H1 (cell line): ENCODE measurements around the gene TRAPPC3. TPM values are rescaled to one million over a fixed set of nuclear protein-coding genes. Genes with fewer than 3 reads are reported as not detected.

Experiments
- CTCF ChIA-PET: fragments of 300-600 bp; sonication (Branson Sonifier 250); formaldehyde crosslinking; loops from one replicate; lab custom pipeline; 2021; ENCODE audit not compliant: partially characterized antibody; lab: Charles Lee
- POLR2A ChIA-PET: fragments of 300-600 bp; sonication (Branson Sonifier 250); formaldehyde crosslinking; loops from one replicate; lab custom pipeline; 2021; ENCODE audit warnings: inconsistent platforms; ENCODE audit not compliant: partially characterized antibody; lab: Charles Lee
- DNase-seq, 2 experiments: peaks; one replicate each; pipeline versions ENCODE4 v3.0.0 to v3.0.0-alpha.2; 2010 to 2022; ENCODE audit warnings: low spot score in 2 of 2, low read depth in 1 of 2, mixed read lengths in 1 of 2
- FAIRE-seq: peaks from 2 replicates; lab custom pipeline; 2011; peaks lifted over from hg19 to GRCh38; lab: Jason Lieb, UNC
- H2AFZ ChIP-seq: 2 replicates; pipeline ENCODE4 v1.8.1; 2012; ENCODE audit warnings: low read length, inconsistent platforms
- H2AK5ac ChIP-seq: 2 replicates; pipeline ENCODE4 v1.6.1; 2013; ENCODE audit warnings: low read depth, low read length
- H2BK120ac ChIP-seq: replicated peaks from 2 replicates; pipeline ENCODE3; 2013; ENCODE audit warnings: low read depth, low read length, inconsistent platforms
- H2BK12ac ChIP-seq: 2 replicates; pipeline ENCODE4 v1.6.1; 2013; ENCODE audit warnings: low read depth, low read length
- H2BK15ac ChIP-seq: 2 replicates; pipeline ENCODE4 v1.6.1; 2013; ENCODE audit warnings: low read length
- H2BK20ac ChIP-seq: 2 replicates; pipeline ENCODE4 v1.6.1; 2013; ENCODE audit warnings: low read length
- H2BK5ac ChIP-seq: 2 replicates; pipeline ENCODE4 v1.6.1; 2013; ENCODE audit warnings: low read depth, low read length
- H3K14ac ChIP-seq: 2 replicates; pipeline ENCODE4 v1.6.1; 2013; ENCODE audit warnings: inconsistent platforms; ENCODE audit not compliant: insufficient read length
- H3K18ac ChIP-seq: 2 replicates; pipeline ENCODE4 v1.6.1; 2013; ENCODE audit warnings: low read length; ENCODE audit errors: extremely low read depth
- H3K23ac ChIP-seq: 2 replicates; pipeline ENCODE4 v1.6.1; 2013; ENCODE audit warnings: inconsistent platforms; ENCODE audit not compliant: insufficient read length
- H3K23me2 ChIP-seq: 2 replicates; pipeline ENCODE4 v1.6.1; 2013; ENCODE audit warnings: low read depth, low read length
- H3K27ac ChIP-seq: 2 replicates; pipeline ENCODE4 v1.6.1; 2011; ENCODE audit warnings: low read depth, low read length, inconsistent platforms
- H3K27me3 ChIP-seq, 4 experiments: replicated peaks in 1 of 4; 1 replicate in 1 of 4; 2 replicates in 3 of 4; pipeline versions ENCODE4 v1.6.1 to v1.8.1; 2011 to 2013; ENCODE audit warnings: low read length in 3 of 4, mild to moderate bottlenecking in 3 of 4, inconsistent platforms in 2 of 4, mixed read lengths in 2 of 4, moderate library complexity in 1 of 4; ENCODE audit not compliant: control insufficient read depth in 3 of 4, insufficient read depth in 3 of 4; ENCODE audit errors: extremely low read depth in 1 of 4
- H3K36me3 ChIP-seq, 4 experiments: 2 replicates each; pipeline versions ENCODE4 v1.6.1 to v1.8.1; 2011 to 2013; ENCODE audit warnings: mild to moderate bottlenecking in 4 of 4, low read length in 3 of 4, moderate library complexity in 2 of 4, control low read depth in 1 of 4, inconsistent platforms in 1 of 4; ENCODE audit not compliant: insufficient read depth in 4 of 4, control insufficient read depth in 2 of 4
- H3K4ac ChIP-seq: replicated peaks from 2 replicates; pipeline ENCODE3; 2013; ENCODE audit warnings: low read length, low read depth, mixed read lengths, inconsistent platforms; ENCODE audit not compliant: insufficient read length
- H3K4me1 ChIP-seq, 4 experiments: replicated peaks in 1 of 4; 1 replicate in 1 of 4; 2 replicates in 3 of 4; pipeline versions ENCODE4 v1.6.1 to v1.8.1; 2011 to 2013; ENCODE audit warnings: low read length in 3 of 4, inconsistent platforms in 2 of 4, mixed read lengths in 1 of 4; ENCODE audit not compliant: insufficient read depth in 4 of 4, control insufficient read depth in 3 of 4
- H3K4me2 ChIP-seq, 2 experiments: 2 replicates each; pipeline versions ENCODE4 v1.6.1 to v1.8.1; 2011 to 2013; ENCODE audit warnings: low read depth in 2 of 2, low read length in 2 of 2, control low read depth in 1 of 2, inconsistent platforms in 1 of 2, mild to moderate bottlenecking in 1 of 2; ENCODE audit not compliant: insufficient read depth in 1 of 2
- H3K4me3 ChIP-seq, 4 experiments: fragments of 200-600, 300-600 bp in 1 of 4; sonication (generic), shearing (Covaris generic), sonication (Bioruptor Twin) in 1 of 4; 2 replicates each; pipeline versions ENCODE4 v1.5.1 to v1.8.1; 2011 to 2016; ENCODE audit warnings: low read length in 4 of 4, low read depth in 3 of 4, control low read depth in 2 of 4, inconsistent platforms in 2 of 4, mild to moderate bottlenecking in 2 of 4, mixed read lengths in 1 of 4, moderate library complexity in 1 of 4; ENCODE audit not compliant: insufficient read depth in 2 of 4; ENCODE audit errors: extremely low read depth in 1 of 4
- H3K56ac ChIP-seq: replicated peaks from 2 replicates; pipeline ENCODE3; 2013; ENCODE audit warnings: low read depth, mild to moderate bottlenecking, mixed read lengths, low read length, inconsistent platforms; ENCODE audit not compliant: insufficient read length
- H3K79me1 ChIP-seq: 2 replicates; pipeline ENCODE4 v1.6.1; 2013; ENCODE audit warnings: low read depth, low read length, control low read depth
- H3K79me2 ChIP-seq, 2 experiments: 2 replicates each; pipeline versions ENCODE4 v1.6.1 to v1.8.1; 2012 to 2013; ENCODE audit warnings: low read length in 2 of 2, mild to moderate bottlenecking in 2 of 2, inconsistent platforms in 1 of 2; ENCODE audit not compliant: insufficient read depth in 2 of 2, control insufficient read depth in 1 of 2
- H3K9ac ChIP-seq, 4 experiments: replicated peaks in 1 of 4; 1 replicate in 1 of 4; 2 replicates in 3 of 4; pipeline versions ENCODE4 v1.6.1 to v1.8.1; 2011 to 2013; ENCODE audit warnings: low read depth in 3 of 4, low read length in 3 of 4, control low read depth in 2 of 4, mild to moderate bottlenecking in 2 of 4, moderate library complexity in 2 of 4, inconsistent platforms in 1 of 4; ENCODE audit errors: extremely low read depth in 1 of 4
- H3K9me3 ChIP-seq, 2 experiments: 2 replicates each; pipeline versions ENCODE4 v1.6.1 to v1.8.1; 2012 to 2013; ENCODE audit warnings: mild to moderate bottlenecking in 2 of 2, moderate library complexity in 2 of 2, control low read depth in 1 of 2, inconsistent platforms in 1 of 2, low read depth in 1 of 2, low read length in 1 of 2, mixed read lengths in 1 of 2; ENCODE audit not compliant: insufficient read depth in 2 of 2
- H4K20me1 ChIP-seq, 2 experiments: replicated peaks in 1 of 2; 2 replicates each; pipeline versions ENCODE3 to v1.8.1; 2011 to 2013; ENCODE audit warnings: inconsistent platforms in 2 of 2, low read length in 2 of 2, mild to moderate bottlenecking in 1 of 2; ENCODE audit not compliant: insufficient read depth in 2 of 2, control insufficient read depth in 1 of 2
- H4K5ac ChIP-seq: 2 replicates; pipeline ENCODE4 v1.6.1; 2013; ENCODE audit warnings: low read length, low read depth, mixed read lengths, inconsistent platforms; ENCODE audit not compliant: insufficient read length
- H4K8ac ChIP-seq: 2 replicates; pipeline ENCODE4 v1.8.0; 2013; ENCODE audit warnings: mild to moderate bottlenecking, moderate library complexity, low read length, inconsistent platforms; ENCODE audit not compliant: insufficient read depth; ENCODE audit errors: extremely low read depth
- H4K91ac ChIP-seq: replicated peaks from 2 replicates; pipeline ENCODE3; 2013; ENCODE audit warnings: low read length, mixed read lengths, inconsistent platforms; ENCODE audit not compliant: insufficient read length
- BCL11A ChIP-seq, 2 experiments: IDR thresholded peaks; one replicate each; pipeline ENCODE4 v1.6.1; 2011; ENCODE audit warnings: low read depth in 2 of 2, low read length in 2 of 2, mild to moderate bottlenecking in 2 of 2
- BRCA1 ChIP-seq: IDR thresholded peaks from 2 replicates; pipeline ENCODE4 v1.6.1; 2012; ENCODE audit warnings: low read depth, low read length, improper control_type of control experiment
- CBX8 ChIP-seq: fragments of 300-800, 300-1000 bp; sonication (generic); IDR thresholded peaks from 2 replicates; pipeline ENCODE4 v1.7.1; 2016; ENCODE audit warnings: low read depth, low read length, borderline replicate concordance
- CHD1 ChIP-seq: IDR thresholded peaks from 2 replicates; pipeline ENCODE4 v1.6.1; 2012; ENCODE audit warnings: low read depth, low read length, improper control_type of control experiment
- EP300 ChIP-seq, 2 experiments: IDR thresholded peaks; 1 replicate in 1 of 2; 2 replicates in 1 of 2; pipeline ENCODE4 v1.6.1; 2011 to 2012; ENCODE audit warnings: low read depth in 2 of 2, low read length in 2 of 2, mild to moderate bottlenecking in 2 of 2, borderline replicate concordance in 1 of 2, inconsistent platforms in 1 of 2, moderate library complexity in 1 of 2
- EZH2 ChIP-seq: fragments of 200-600 bp; sonication (generic); IDR thresholded peaks from 2 replicates; pipeline ENCODE4 v1.7.1; 2012; ENCODE audit warnings: low read depth, mild to moderate bottlenecking, moderate library complexity, low read length, inconsistent platforms; ENCODE audit not compliant: severe bottlenecking
- KDM4A ChIP-seq: IDR thresholded peaks from one replicate; pipeline ENCODE4 v1.7.1; 2012; ENCODE audit warnings: low read depth, mild to moderate bottlenecking, moderate library complexity, low read length, inconsistent platforms; ENCODE audit not compliant: severe bottlenecking
- KDM5A ChIP-seq: fragments of 200-600 bp; IDR thresholded peaks from 2 replicates; pipeline ENCODE4 v1.7.1; 2012; ENCODE audit warnings: mild to moderate bottlenecking, low read length, inconsistent platforms, mixed read lengths
- NANOG ChIP-seq: IDR thresholded peaks from 2 replicates; pipeline ENCODE4 v1.6.1; 2011; ENCODE audit warnings: low read length, low read depth, mild to moderate bottlenecking, inconsistent platforms; ENCODE audit not compliant: insufficient read depth, poor library complexity, severe bottlenecking
- POLR2A ChIP-seq, 2 experiments: IDR thresholded peaks; 1 replicate in 1 of 2; 2 replicates in 1 of 2; pipeline ENCODE4 v1.6.1; 2011; ENCODE audit warnings: low read depth in 2 of 2, low read length in 2 of 2, mild to moderate bottlenecking in 2 of 2; ENCODE audit errors: control extremely low read depth in 1 of 2
- RBBP5 ChIP-seq: IDR thresholded peaks from 2 replicates; pipeline ENCODE4 v1.7.1; 2012; ENCODE audit warnings: low read depth, mild to moderate bottlenecking, inconsistent platforms, low read length, moderate library complexity, borderline replicate concordance
- RFX5 ChIP-seq: IDR thresholded peaks from 2 replicates; pipeline ENCODE4 v1.6.1; 2011; ENCODE audit warnings: low read depth, low read length, improper control_type of control experiment, borderline replicate concordance
- SP2 ChIP-seq: IDR thresholded peaks from 2 replicates; pipeline ENCODE4 v1.6.1; 2012; ENCODE audit warnings: mild to moderate bottlenecking, low read length, inconsistent platforms
- TAF1 ChIP-seq: IDR thresholded peaks from 2 replicates; pipeline ENCODE4 v1.6.1; 2011; ENCODE audit warnings: mild to moderate bottlenecking, low read depth, low read length
- TCF12 ChIP-seq: IDR thresholded peaks from 2 replicates; pipeline ENCODE4 v1.6.1; 2011; ENCODE audit warnings: low read depth, mild to moderate bottlenecking, low read length
- WGBS, 2 experiments: shearing (Covaris generic) in 1 of 2; methylation state at CpG; one replicate each; pipeline versions ENCODE4 v1.1.6 to v1.1.7; 2013 to 2015; ENCODE audit warnings: low lambda C conversion rate in 2 of 2, mixed read lengths in 2 of 2, inconsistent platforms in 1 of 2, low coverage in 1 of 2, missing lambda C conversion rate in 1 of 2; ENCODE audit not compliant: insufficient replicate concordance in 2 of 2, insufficient coverage in 1 of 2, insufficient read length in 1 of 2; ENCODE audit errors: extremely low coverage in 1 of 2, missing lambda C conversion rate in 1 of 2; 5-methylcytosine and 5-hydroxymethylcytosine counted together
- polyA plus RNA-seq, 7 experiments: library from polyadenylated mRNA; depleted of rRNA in 3 of 7; stranded (reverse) in 5 of 7; unstranded in 2 of 7; fragments of >200 nt in 5 of 7; fragments of 200-250 nt in 2 of 7; gene quantifications; 1 replicate in 5 of 7; 2 replicates in 1 of 7; 4 replicates in 1 of 7; pipeline versions ENCODE4 v1.2.1 to v1.2.3, GENCODE V29; 2011 to 2013; ENCODE audit warnings: missing spikeins in 2 of 7, mixed read lengths in 2 of 7
- total RNA-seq: library from RNA; stranded (reverse); fragmentation: NEBNext Ultra II Directional; extraction: Animal tissue kit (Norgen Biotek cat#: 25700); gene quantifications from 2 replicates; pipeline ENCODE4 v1.2.1, GENCODE V29; 2021

Gene TRAPPC3
- total and polyA plus RNA-seq, 2 of the 8 experiments (the other 6 are each of a cell fraction or from before 2014, with no cell fraction given), result 47.8 to 51.0 TPM

GRCh38 chr1:36128905-36129206, 20.4 kb downstream of the TRAPPC3 start:
- H2AK5ac ChIP-seq, result no peak overlapping the region
- H4K8ac ChIP-seq, result no peak overlapping the region
- peaks cover 0 to 11% (median 5%) of the 10 kb centered on the region in 4 experiments; a peak in 5 of 7 replicates for H3K4me1 ChIP-seq
- H4K5ac ChIP-seq, result no peak overlapping the region
- no peak overlapping the region for H2BK15ac ChIP-seq
- no peak overlapping the region for H2BK5ac ChIP-seq
- peaks cover 16 to 28% (median 24%) of the 10 kb centered on the region in 4 experiments for H3K27me3 ChIP-seq
- H3K79me2 ChIP-seq, result no peaks in the 10 kb centered on the region
- no peak overlapping the region for H3K4me2 ChIP-seq
- H3K23me2 ChIP-seq, result peaks cover 16% of the 10 kb centered on the region; the same call in 1 of the 2 replicates
- no peaks in the 10 kb centered on the region for H3K36me3 ChIP-seq
- H3K4ac ChIP-seq, result no peak overlapping the region
- FAIRE-seq (no peak), DNase-seq (no peak)
- H4K20me1 ChIP-seq, result peaks cover 0 to 5% of the 10 kb centered on the region in 2 experiments
- 91% methylated on average over 3 of the region's 3 CpGs; no CpG with 5 or more reads in 1 of the 2 experiments for WGBS, 2 experiments
- no peaks in the 10 kb centered on the region for H3K79me1 ChIP-seq
- H2BK12ac ChIP-seq, result no peak overlapping the region
- no peak overlapping the region for H3K27ac ChIP-seq
- H3K4me3 ChIP-seq, result no peak overlapping the region
- H3K56ac ChIP-seq, result no peak overlapping the region
- H2AFZ ChIP-seq, result no peak overlapping the region
- ChIA-PET CTCF (interaction anchor here (0.7 to 20.9 kb wide), 7 partner anchors 10 to 171 kb away, joined by 3 to 738 read pairs (median 4); partner anchors contain the start of genes ADPRS and TRAPPC3), POLR2A (interaction anchor here (1.2 to 1.3 kb wide), 3 partner anchors 11 to 151 kb away, joined by 3 to 6 read pairs (median 4); partner anchors contain the start of gene TRAPPC3)
- no peak overlapping the region for H4K91ac ChIP-seq
- no peak overlapping the region for H3K18ac ChIP-seq
- H2BK120ac ChIP-seq, result no peak overlapping the region
- no peak overlapping the region for H3K23ac ChIP-seq
- no peak overlapping the region for H3K14ac ChIP-seq
- no peak overlapping the region for H2BK20ac ChIP-seq
- no peak overlapping the region for H3K9ac ChIP-seq
- H3K9me3 ChIP-seq, result no peaks in the 10 kb centered on the region
- TF ChIP-seq RBBP5 (no peak), SP2 (no peak), CHD1 (no peak), KDM5A (no peak), CBX8 (no peak), RFX5 (no peak), BRCA1 (no peak), TAF1 (no peak), POLR2A (IDR thresholded peaks at IDR 0.05; ENCODE audit: control extremely low read depth in 1 of 2, low read depth in 2 of 2, low read length in 2 of 2) (no peak), KDM4A (no peak), BCL11A (IDR thresholded peaks at IDR 0.05; ENCODE audit: low read depth in 2 of 2, low read length in 2 of 2) (no peak), NANOG (no peak), EZH2 (no peak), EP300 (IDR thresholded peaks at IDR 0.05; ENCODE audit: borderline replicate concordance in 1 of 2, low read depth in 2 of 2, low read length in 2 of 2) (no peak), TCF12 (no peak)
